Kidney (tissue), 14 donors: Measurements from ENCODE around the gene MSLN. TPM values are rescaled to one million over a fixed set of nuclear protein-coding genes. Genes with fewer than 3 reads are reported as not detected.

ENCODE experiments used
- DNase-seq, 5 donors: peaks; one replicate each; pipeline ENCODE4 v3.0.0-alpha.2; 2013 to 2020
- FAIRE-seq: peaks from 2 replicates; lab custom pipeline; 2012; peaks lifted over from hg19 to GRCh38; lab: Jason Lieb, UNC
- H3K27ac ChIP-seq, 2 donors: one replicate each; pipeline ENCODE4 v1.7.0; 2013; ENCODE audit warnings: low read depth in 2 of 2, low read length in 2 of 2, inconsistent platforms in 1 of 2
- H3K27me3 ChIP-seq: one replicate; pipeline ENCODE4 v1.7.1; 2013; ENCODE audit warnings: low read length, inconsistent platforms; ENCODE audit not compliant: control insufficient read depth, insufficient read depth
- H3K36me3 ChIP-seq, 3 donors: one replicate each; pipeline versions ENCODE4 v1.7.0 to v1.7.1; 2013; ENCODE audit warnings: low read length in 3 of 3, control low read depth in 1 of 3, inconsistent platforms in 1 of 3; ENCODE audit not compliant: insufficient read depth in 3 of 3, control insufficient read depth in 2 of 3
- H3K4me1 ChIP-seq, 3 donors: one replicate each; pipeline versions ENCODE4 v1.7.0 to v1.7.1; 2013; ENCODE audit warnings: low read length in 3 of 3, inconsistent platforms in 1 of 3, low read depth in 1 of 3; ENCODE audit not compliant: control insufficient read depth in 2 of 3, insufficient read depth in 2 of 3
- H3K4me3 ChIP-seq, 3 donors: one replicate each; pipeline versions ENCODE4 v1.7.0 to v1.8.1; 2013; ENCODE audit warnings: low read length in 3 of 3, control low read depth in 1 of 3, inconsistent platforms in 1 of 3
- H3K9ac ChIP-seq, 3 donors: one replicate each; pipeline versions ENCODE4 v1.7.0 to v1.7.1; 2013; ENCODE audit warnings: low read length in 3 of 3, control low read depth in 1 of 3, inconsistent platforms in 1 of 3
- H3K9me3 ChIP-seq, 3 donors: one replicate each; pipeline versions ENCODE4 v1.7.0 to v1.7.1; 2013; ENCODE audit warnings: low read length in 3 of 3, control low read depth in 1 of 3, inconsistent platforms in 1 of 3; ENCODE audit not compliant: control insufficient read depth in 2 of 3, insufficient read depth in 1 of 3
- CTCF ChIP-seq: IDR thresholded peaks from 3 replicates; pipeline ENCODE4 v1.5.1; 2012; ENCODE audit warnings: mild to moderate bottlenecking, moderate library complexity, borderline replicate concordance; ENCODE audit not compliant: insufficient read depth; ENCODE audit errors: extremely low read depth
- intact Hi-C: fragments of 100-400 bp; cut with DNase I; formaldehyde crosslinking; loops from one replicate; pipeline ENCODE4 v1.11.1; 2022
- polyA plus RNA-seq: library from polyadenylated mRNA; stranded (reverse); fragments of 350-450 nt; fragmentation: Illumina TruSeq; extraction: RNeasy Lipid Tissue Mini Kit (QIAGEN cat#74804); gene quantifications from one replicate; pipeline ENCODE4 v1.2.3, GENCODE V29; 2014; ENCODE audit warnings: low read depth, low replicate concordance; ENCODE audit not compliant: insufficient read depth
- total RNA-seq: library from RNA; stranded (reverse); fragmentation: NEBNext Ultra II Directional; extraction: Animal tissue kit (Norgen Biotek cat#: 25700); gene quantifications from one replicate; pipeline ENCODE4 v1.2.1, GENCODE V29; 2021
- donor health status: control.
- donor health status: control.
- donor health status: control.
- donor health status: control.
- donor health status: control.
- donor health status: DM: yes; HTN: yes; CAD: no.
- donor health status: Normal renal cell carcinoma (clear cell type).

MSLN gene
- total and polyA plus RNA-seq, 2 donors from 2014 or later = 3.7 to 19.4 TPM

GRCh38 chr16:728890-729744 is 31.4 kb upstream of the MSLN start:
- FAIRE-seq = no peak
- TF ChIP-seq CTCF = no peak
- H3K4me3 ChIP-seq = no peak overlapping the region
- H3K27ac ChIP-seq = no peak overlapping the region
- H3K4me1 ChIP-seq = peaks cover 0 to 10% (median 0%) of the 10 kb centered on the region in 3 donors
- H3K9me3 ChIP-seq = no peaks in the 10 kb centered on the region
- H3K27me3 ChIP-seq = no peaks in the 10 kb centered on the region
- intact Hi-C loops = no loop called here
- H3K9ac ChIP-seq = no peak overlapping the region
- H3K36me3 ChIP-seq = no peaks in the 10 kb centered on the region
- peak in 2 of 5 donors; percentile 68 to 81 for DNase-seq

DNA sequence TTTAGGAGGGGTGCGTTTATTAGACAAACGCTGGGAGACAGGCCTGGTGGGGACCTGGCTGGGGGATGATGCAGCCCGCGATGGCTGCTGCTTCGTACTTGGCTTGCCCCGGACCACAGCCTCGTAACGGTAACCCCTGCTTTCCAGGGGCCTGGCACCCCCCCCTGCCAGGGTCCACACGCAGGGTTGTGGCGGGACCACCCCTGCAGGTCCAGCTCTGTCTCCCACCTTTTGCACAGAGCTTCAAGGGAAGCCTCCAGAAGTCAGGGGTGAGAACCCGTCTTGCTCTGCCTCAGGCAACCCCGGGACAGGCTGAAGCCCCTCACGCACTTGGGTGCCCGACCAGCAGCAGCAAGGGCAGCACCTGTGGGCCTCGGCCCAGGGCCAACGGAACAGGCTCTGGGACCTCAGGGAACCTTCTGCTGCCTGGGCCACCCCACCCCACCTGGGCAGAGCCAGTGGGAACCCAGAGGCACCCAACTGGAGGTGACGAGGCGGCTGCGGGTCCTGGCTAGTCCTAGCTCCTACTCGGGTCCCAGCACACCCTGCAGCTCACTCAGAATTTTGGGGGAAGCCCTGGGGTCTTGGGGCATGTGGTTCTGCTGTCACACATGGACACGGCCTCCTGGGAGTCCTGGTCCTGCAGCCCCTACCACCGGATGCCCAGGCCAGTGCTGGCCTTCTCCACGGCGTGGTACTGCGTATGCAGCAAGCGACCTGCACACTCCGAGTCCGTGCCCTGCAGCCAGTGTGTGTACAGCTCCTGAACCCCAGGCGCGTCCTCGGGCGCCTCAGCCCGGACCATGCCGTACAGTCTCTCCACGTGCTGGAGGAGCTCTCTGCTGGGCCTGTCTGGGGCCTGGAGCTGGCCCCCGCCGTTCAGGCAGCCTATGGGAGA is 30.5 kb upstream of the MSLN start:
- peaks cover 0 to 10% (median 0%) of the 10 kb centered on the region in 3 donors for H3K4me1 ChIP-seq
- intact Hi-C loops = no loop called here
- no peaks in the 10 kb centered on the region for H3K9me3 ChIP-seq
- no peaks in the 10 kb centered on the region for H3K36me3 ChIP-seq
- DNase-seq = peak in 1 of 5 donors; percentile 78
- no peak overlapping the region for H3K27ac ChIP-seq
- FAIRE-seq = no peak
- H3K9ac ChIP-seq = no peak overlapping the region
- H3K27me3 ChIP-seq = no peaks in the 10 kb centered on the region
- TF ChIP-seq CTCF = no peak
- H3K4me3 ChIP-seq = no peak overlapping the region

- DNase-seq = peak in 1 of 5 donors; percentile 76
- H3K9me3 ChIP-seq = no peaks in the 10 kb centered on the region
- H3K27ac ChIP-seq = no peak overlapping the region
- no peak overlapping the region for H3K4me3 ChIP-seq
- intact Hi-C loops = no loop called here
- H3K4me1 ChIP-seq = peaks cover 0 to 10% (median 0%) of the 10 kb centered on the region in 3 donors
- H3K9ac ChIP-seq = no peak overlapping the region
- TF ChIP-seq CTCF = no peak
- FAIRE-seq = no peak
- H3K27me3 ChIP-seq = no peaks in the 10 kb centered on the region
- H3K36me3 ChIP-seq = no peaks in the 10 kb centered on the region
Measured at GRCh38 chr16:730666-731509, 29.6 kb upstream of the MSLN start.
